H1 (cell line): ENCODE results near the gene LSM4. TPM values are rescaled to one million over a fixed set of nuclear protein-coding genes. Genes with fewer than 3 reads are reported as not detected.
A peak's percentile ranks its signal among the peaks of the same experiment; 100 is the strongest.

Source experiments
- CTCF ChIA-PET: fragments of 300-600 bp; sonication (Branson Sonifier 250); formaldehyde crosslinking; loops from one replicate; lab custom pipeline; 2021; ENCODE audit not compliant: partially characterized antibody; lab: Charles Lee
- POLR2A ChIA-PET: fragments of 300-600 bp; sonication (Branson Sonifier 250); formaldehyde crosslinking; loops from one replicate; lab custom pipeline; 2021; ENCODE audit warnings: inconsistent platforms; ENCODE audit not compliant: partially characterized antibody; lab: Charles Lee
- DNase-seq, 2 experiments: peaks; one replicate each; pipeline versions ENCODE4 v3.0.0 to v3.0.0-alpha.2; 2010 to 2022; ENCODE audit warnings: low spot score in 2 of 2, low read depth in 1 of 2, mixed read lengths in 1 of 2
- FAIRE-seq: peaks from 2 replicates; lab custom pipeline; 2011; peaks lifted over from hg19 to GRCh38; lab: Jason Lieb, UNC
- H2AFZ ChIP-seq: 2 replicates; pipeline ENCODE4 v1.8.1; 2012; ENCODE audit warnings: low read length, inconsistent platforms
- H2AK5ac ChIP-seq: 2 replicates; pipeline ENCODE4 v1.6.1; 2013; ENCODE audit warnings: low read depth, low read length
- H2BK120ac ChIP-seq: replicated peaks from 2 replicates; pipeline ENCODE3; 2013; ENCODE audit warnings: low read depth, low read length, inconsistent platforms
- H2BK12ac ChIP-seq: 2 replicates; pipeline ENCODE4 v1.6.1; 2013; ENCODE audit warnings: low read depth, low read length
- H2BK15ac ChIP-seq: 2 replicates; pipeline ENCODE4 v1.6.1; 2013; ENCODE audit warnings: low read length
- H2BK20ac ChIP-seq: 2 replicates; pipeline ENCODE4 v1.6.1; 2013; ENCODE audit warnings: low read length
- H2BK5ac ChIP-seq: 2 replicates; pipeline ENCODE4 v1.6.1; 2013; ENCODE audit warnings: low read depth, low read length
- H3K14ac ChIP-seq: 2 replicates; pipeline ENCODE4 v1.6.1; 2013; ENCODE audit warnings: inconsistent platforms; ENCODE audit not compliant: insufficient read length
- H3K18ac ChIP-seq: 2 replicates; pipeline ENCODE4 v1.6.1; 2013; ENCODE audit warnings: low read length; ENCODE audit errors: extremely low read depth
- H3K23ac ChIP-seq: 2 replicates; pipeline ENCODE4 v1.6.1; 2013; ENCODE audit warnings: inconsistent platforms; ENCODE audit not compliant: insufficient read length
- H3K23me2 ChIP-seq: 2 replicates; pipeline ENCODE4 v1.6.1; 2013; ENCODE audit warnings: low read depth, low read length
- H3K27ac ChIP-seq: 2 replicates; pipeline ENCODE4 v1.6.1; 2011; ENCODE audit warnings: low read depth, low read length, inconsistent platforms
- H3K27me3 ChIP-seq, 4 experiments: replicated peaks in 1 of 4; 1 replicate in 1 of 4; 2 replicates in 3 of 4; pipeline versions ENCODE4 v1.6.1 to v1.8.1; 2011 to 2013; ENCODE audit warnings: low read length in 3 of 4, mild to moderate bottlenecking in 3 of 4, inconsistent platforms in 2 of 4, mixed read lengths in 2 of 4, moderate library complexity in 1 of 4; ENCODE audit not compliant: control insufficient read depth in 3 of 4, insufficient read depth in 3 of 4; ENCODE audit errors: extremely low read depth in 1 of 4
- H3K36me3 ChIP-seq, 4 experiments: 2 replicates each; pipeline versions ENCODE4 v1.6.1 to v1.8.1; 2011 to 2013; ENCODE audit warnings: mild to moderate bottlenecking in 4 of 4, low read length in 3 of 4, moderate library complexity in 2 of 4, control low read depth in 1 of 4, inconsistent platforms in 1 of 4; ENCODE audit not compliant: insufficient read depth in 4 of 4, control insufficient read depth in 2 of 4
- H3K4ac ChIP-seq: replicated peaks from 2 replicates; pipeline ENCODE3; 2013; ENCODE audit warnings: low read length, low read depth, mixed read lengths, inconsistent platforms; ENCODE audit not compliant: insufficient read length
- H3K4me1 ChIP-seq, 4 experiments: replicated peaks in 1 of 4; 1 replicate in 1 of 4; 2 replicates in 3 of 4; pipeline versions ENCODE4 v1.6.1 to v1.8.1; 2011 to 2013; ENCODE audit warnings: low read length in 3 of 4, inconsistent platforms in 2 of 4, mixed read lengths in 1 of 4; ENCODE audit not compliant: insufficient read depth in 4 of 4, control insufficient read depth in 3 of 4
- H3K4me2 ChIP-seq, 2 experiments: 2 replicates each; pipeline versions ENCODE4 v1.6.1 to v1.8.1; 2011 to 2013; ENCODE audit warnings: low read depth in 2 of 2, low read length in 2 of 2, control low read depth in 1 of 2, inconsistent platforms in 1 of 2, mild to moderate bottlenecking in 1 of 2; ENCODE audit not compliant: insufficient read depth in 1 of 2
- H3K4me3 ChIP-seq, 4 experiments: fragments of 200-600, 300-600 bp in 1 of 4; sonication (generic), shearing (Covaris generic), sonication (Bioruptor Twin) in 1 of 4; 2 replicates each; pipeline versions ENCODE4 v1.5.1 to v1.8.1; 2011 to 2016; ENCODE audit warnings: low read length in 4 of 4, low read depth in 3 of 4, control low read depth in 2 of 4, inconsistent platforms in 2 of 4, mild to moderate bottlenecking in 2 of 4, mixed read lengths in 1 of 4, moderate library complexity in 1 of 4; ENCODE audit not compliant: insufficient read depth in 2 of 4; ENCODE audit errors: extremely low read depth in 1 of 4
- H3K56ac ChIP-seq: replicated peaks from 2 replicates; pipeline ENCODE3; 2013; ENCODE audit warnings: low read depth, mild to moderate bottlenecking, mixed read lengths, low read length, inconsistent platforms; ENCODE audit not compliant: insufficient read length
- H3K79me1 ChIP-seq: 2 replicates; pipeline ENCODE4 v1.6.1; 2013; ENCODE audit warnings: low read depth, low read length, control low read depth
- H3K79me2 ChIP-seq, 2 experiments: 2 replicates each; pipeline versions ENCODE4 v1.6.1 to v1.8.1; 2012 to 2013; ENCODE audit warnings: low read length in 2 of 2, mild to moderate bottlenecking in 2 of 2, inconsistent platforms in 1 of 2; ENCODE audit not compliant: insufficient read depth in 2 of 2, control insufficient read depth in 1 of 2
- H3K9ac ChIP-seq, 4 experiments: replicated peaks in 1 of 4; 1 replicate in 1 of 4; 2 replicates in 3 of 4; pipeline versions ENCODE4 v1.6.1 to v1.8.1; 2011 to 2013; ENCODE audit warnings: low read depth in 3 of 4, low read length in 3 of 4, control low read depth in 2 of 4, mild to moderate bottlenecking in 2 of 4, moderate library complexity in 2 of 4, inconsistent platforms in 1 of 4; ENCODE audit errors: extremely low read depth in 1 of 4
- H3K9me3 ChIP-seq, 2 experiments: 2 replicates each; pipeline versions ENCODE4 v1.6.1 to v1.8.1; 2012 to 2013; ENCODE audit warnings: mild to moderate bottlenecking in 2 of 2, moderate library complexity in 2 of 2, control low read depth in 1 of 2, inconsistent platforms in 1 of 2, low read depth in 1 of 2, low read length in 1 of 2, mixed read lengths in 1 of 2; ENCODE audit not compliant: insufficient read depth in 2 of 2
- H4K20me1 ChIP-seq, 2 experiments: replicated peaks in 1 of 2; 2 replicates each; pipeline versions ENCODE3 to v1.8.1; 2011 to 2013; ENCODE audit warnings: inconsistent platforms in 2 of 2, low read length in 2 of 2, mild to moderate bottlenecking in 1 of 2; ENCODE audit not compliant: insufficient read depth in 2 of 2, control insufficient read depth in 1 of 2
- H4K5ac ChIP-seq: 2 replicates; pipeline ENCODE4 v1.6.1; 2013; ENCODE audit warnings: low read length, low read depth, mixed read lengths, inconsistent platforms; ENCODE audit not compliant: insufficient read length
- H4K8ac ChIP-seq: 2 replicates; pipeline ENCODE4 v1.8.0; 2013; ENCODE audit warnings: mild to moderate bottlenecking, moderate library complexity, low read length, inconsistent platforms; ENCODE audit not compliant: insufficient read depth; ENCODE audit errors: extremely low read depth
- H4K91ac ChIP-seq: replicated peaks from 2 replicates; pipeline ENCODE3; 2013; ENCODE audit warnings: low read length, mixed read lengths, inconsistent platforms; ENCODE audit not compliant: insufficient read length
- BCL11A ChIP-seq, 2 experiments: IDR thresholded peaks; one replicate each; pipeline ENCODE4 v1.6.1; 2011; ENCODE audit warnings: low read depth in 2 of 2, low read length in 2 of 2, mild to moderate bottlenecking in 2 of 2
- CTCF ChIP-seq, 3 experiments: IDR thresholded peaks; 1 replicate in 2 of 3; 2 replicates in 1 of 3; pipeline versions ENCODE4 v1.5.1 to v1.6.1; 2011; ENCODE audit warnings: low read length in 3 of 3, mild to moderate bottlenecking in 3 of 3, inconsistent platforms in 2 of 3, low read depth in 1 of 3, moderate library complexity in 1 of 3; ENCODE audit not compliant: insufficient read depth in 1 of 3; ENCODE audit errors: control extremely low read depth in 1 of 3
- KDM1A ChIP-seq: fragments of 200-600, 300-600 bp; sonication (generic); IDR thresholded peaks from 2 replicates; pipeline ENCODE4 v1.7.1; 2016; ENCODE audit warnings: mild to moderate bottlenecking, low read length, borderline replicate concordance
- POLR2A ChIP-seq, 2 experiments: IDR thresholded peaks; 1 replicate in 1 of 2; 2 replicates in 1 of 2; pipeline ENCODE4 v1.6.1; 2011; ENCODE audit warnings: low read depth in 2 of 2, low read length in 2 of 2, mild to moderate bottlenecking in 2 of 2; ENCODE audit errors: control extremely low read depth in 1 of 2
- RFX5 ChIP-seq: IDR thresholded peaks from 2 replicates; pipeline ENCODE4 v1.6.1; 2011; ENCODE audit warnings: low read depth, low read length, improper control_type of control experiment, borderline replicate concordance
- SAP30 ChIP-seq: fragments of 300-600 bp; sonication (generic); IDR thresholded peaks from 2 replicates; pipeline ENCODE4 v1.7.1; 2012; ENCODE audit warnings: low read length, moderate library complexity, mild to moderate bottlenecking, inconsistent platforms; ENCODE audit not compliant: insufficient read depth, insufficient replicate concordance
- SIN3A ChIP-seq, 2 experiments: IDR thresholded peaks in 1 of 2; conservative IDR thresholded peaks in 1 of 2; 2 replicates each; pipeline ENCODE4 v1.6.1; 2011 to 2012; ENCODE audit warnings: low read length in 2 of 2, improper control_type of control experiment in 1 of 2, low read depth in 1 of 2, mild to moderate bottlenecking in 1 of 2
- TBP ChIP-seq: IDR thresholded peaks from 2 replicates; pipeline ENCODE4 v1.6.1; 2011; ENCODE audit warnings: low read depth, low read length, improper control_type of control experiment
- WGBS, 2 experiments: shearing (Covaris generic) in 1 of 2; methylation state at CpG; one replicate each; pipeline versions ENCODE4 v1.1.6 to v1.1.7; 2013 to 2015; ENCODE audit warnings: low lambda C conversion rate in 2 of 2, mixed read lengths in 2 of 2, inconsistent platforms in 1 of 2, low coverage in 1 of 2, missing lambda C conversion rate in 1 of 2; ENCODE audit not compliant: insufficient replicate concordance in 2 of 2, insufficient coverage in 1 of 2, insufficient read length in 1 of 2; ENCODE audit errors: extremely low coverage in 1 of 2, missing lambda C conversion rate in 1 of 2; 5-methylcytosine and 5-hydroxymethylcytosine counted together
- polyA plus RNA-seq, 7 experiments: library from polyadenylated mRNA; depleted of rRNA in 3 of 7; stranded (reverse) in 5 of 7; unstranded in 2 of 7; fragments of >200 nt in 5 of 7; fragments of 200-250 nt in 2 of 7; gene quantifications; 1 replicate in 5 of 7; 2 replicates in 1 of 7; 4 replicates in 1 of 7; pipeline versions ENCODE4 v1.2.1 to v1.2.3, GENCODE V29; 2011 to 2013; ENCODE audit warnings: missing spikeins in 2 of 7, mixed read lengths in 2 of 7
- total RNA-seq: library from RNA; stranded (reverse); fragmentation: NEBNext Ultra II Directional; extraction: Animal tissue kit (Norgen Biotek cat#: 25700); gene quantifications from 2 replicates; pipeline ENCODE4 v1.2.1, GENCODE V29; 2021
- TF ChIP-seq, protein P1 (sequence below): IDR thresholded peaks from 2 replicates; pipeline ENCODE4 v1.6.1; 2012; ENCODE audit warnings: inconsistent platforms

LSM4 gene
- total and polyA plus RNA-seq, 2 of the 8 experiments (the other 6 are each of a cell fraction or from before 2014, with no cell fraction given) = 302 to 319 TPM

DNA sequence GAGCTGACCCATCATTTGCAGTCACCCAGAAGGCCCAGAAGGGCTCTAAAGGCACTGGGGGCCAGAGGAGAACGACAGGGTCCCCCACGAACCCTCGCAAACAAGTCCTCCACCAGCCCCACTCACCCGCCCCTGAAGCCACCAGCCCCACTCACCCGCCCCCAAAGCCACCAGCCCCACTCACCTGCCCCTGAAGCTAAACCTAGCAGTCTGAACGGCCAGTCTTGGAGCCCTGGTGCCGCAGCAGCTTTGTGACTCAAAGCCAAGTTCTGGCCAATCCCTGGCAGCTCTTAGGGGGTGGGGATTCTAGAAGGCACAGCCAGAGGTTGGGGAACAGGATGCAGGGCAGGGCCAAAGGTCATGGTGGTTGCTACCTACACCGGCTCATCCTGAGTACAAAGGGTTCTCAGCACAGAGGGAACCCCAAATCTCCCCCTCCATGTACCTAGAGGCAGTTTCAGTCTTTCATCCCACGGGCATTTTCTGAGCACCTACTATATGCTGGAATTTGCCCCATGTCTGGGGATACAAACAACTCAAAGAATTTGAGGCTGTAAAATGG, 48.6 kb downstream of the LSM4 start, which contains the start of gene IQCN:
IQCN (minus strand) TSS at position 234 of the 562 bp plus-strand sequence. CDS start 4,974 bp downstream, outside the sequence.
- no peak within 1 kb of the TSS for H3K4me2 ChIP-seq
- POLR2A ChIA-PET = interaction anchor here (0.9 to 10.3 kb wide), 9 partner anchors 7 to 66 kb away, joined by 3 to 224 read pairs (median 4); partner anchors contain the start of genes JUND, LSM4 and PGPEP1
- TF ChIP-seq, protein P1, sequence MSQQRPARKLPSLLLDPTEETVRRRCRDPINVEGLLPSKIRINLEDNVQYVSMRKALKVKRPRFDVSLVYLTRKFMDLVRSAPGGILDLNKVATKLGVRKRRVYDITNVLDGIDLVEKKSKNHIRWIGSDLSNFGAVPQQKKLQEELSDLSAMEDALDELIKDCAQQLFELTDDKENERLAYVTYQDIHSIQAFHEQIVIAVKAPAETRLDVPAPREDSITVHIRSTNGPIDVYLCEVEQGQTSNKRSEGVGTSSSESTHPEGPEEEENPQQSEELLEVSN = no peak
- TF ChIP-seq POLR2A (IDR thresholded peaks at IDR 0.05; ENCODE audit: control extremely low read depth in 1 of 2, low read depth in 2 of 2, low read length in 2 of 2) (no peak), KDM1A (no peak), SIN3A (conservative IDR thresholded peaks at IDR 0.05 in 1 of 2, IDR thresholded peaks at IDR 0.05 in 1 of 2; ENCODE audit: low read depth in 1 of 2, low read length in 2 of 2) (no peak), BCL11A (IDR thresholded peaks at IDR 0.05; ENCODE audit: low read depth in 2 of 2, low read length in 2 of 2) (no peak), TBP (no peak), RFX5 (no peak), SAP30 (no peak), CTCF (IDR thresholded peaks at IDR 0.05; ENCODE audit: control extremely low read depth in 1 of 3, insufficient read depth in 1 of 3, low read depth in 1 of 3, low read length in 3 of 3) (no peak)

More for the DNA sequence above, 48.6 kb downstream of the LSM4 start, which contains the start of gene IQCN:
- no peak within 1 kb of the TSS for H3K4me3 ChIP-seq
- 88% methylated on average over 9 of the region's 9 CpGs; no CpG with 5 or more reads in 1 of the 2 experiments for WGBS, 2 experiments
- H3K9ac ChIP-seq = no peak within 1 kb of the TSS
- no peak within 1 kb of the TSS for H2AFZ ChIP-seq
- peaks cover 0 to 17% of the 10 kb centered on the region in 2 experiments; a peak in 2 of 4 replicates for H3K79me2 ChIP-seq
- CTCF ChIA-PET = interaction anchor here (0.7 to 13.6 kb wide), 12 partner anchors 16 to 138 kb away, joined by 3 to 242 read pairs (median 6); partner anchors contain the start of gene LSM4
- H3K36me3 ChIP-seq = peaks cover 0 to 5% (median 3%) of the 10 kb centered on the region in 4 experiments; a peak in 3 of 8 replicates
- no peak within 1 kb of the TSS for H3K56ac ChIP-seq
- peak within 1 kb of the TSS; percentile 71; the same call in 1 of the 2 replicates for H4K8ac ChIP-seq
- no peak within 1 kb of the TSS for H2BK15ac ChIP-seq
- no peak within 1 kb of the TSS for H2BK5ac ChIP-seq
- H3K14ac ChIP-seq = no peak within 1 kb of the TSS
- no peak for FAIRE-seq
- peaks cover 13% of the 10 kb centered on the region; the same call in 1 of the 2 replicates for H3K79me1 ChIP-seq
- no peak within 1 kb of the TSS for H2BK120ac ChIP-seq
- H4K91ac ChIP-seq = no peak within 1 kb of the TSS
- H2BK20ac ChIP-seq = no peak within 1 kb of the TSS
- no peak within 1 kb of the TSS; the same call in 1 of the 2 replicates for H3K18ac ChIP-seq
- H3K27me3 ChIP-seq = no peaks in the 10 kb centered on the region
- H3K4ac ChIP-seq = no peak within 1 kb of the TSS
- H3K4me1 ChIP-seq = peaks cover 0 to 9% (median 8%) of the 10 kb centered on the region in 4 experiments; a peak in 6 of 7 replicates
- DNase-seq = no peak
- H2AK5ac ChIP-seq = no peak within 1 kb of the TSS
- no peak within 1 kb of the TSS for H3K23ac ChIP-seq
- H4K20me1 ChIP-seq = peaks cover 10 to 20% of the 10 kb centered on the region in 2 experiments
- H4K5ac ChIP-seq = no peak within 1 kb of the TSS
- no peaks in the 10 kb centered on the region for H3K9me3 ChIP-seq
- peak within 1 kb of the TSS; percentile 23; the same call in 1 of the 2 replicates for H2BK12ac ChIP-seq
- H3K23me2 ChIP-seq = no peaks in the 10 kb centered on the region
- H3K27ac ChIP-seq = no peak within 1 kb of the TSS
